Measurements from ENCODE around the gene SERPING1.

The SERPING1 gene

DNA sequence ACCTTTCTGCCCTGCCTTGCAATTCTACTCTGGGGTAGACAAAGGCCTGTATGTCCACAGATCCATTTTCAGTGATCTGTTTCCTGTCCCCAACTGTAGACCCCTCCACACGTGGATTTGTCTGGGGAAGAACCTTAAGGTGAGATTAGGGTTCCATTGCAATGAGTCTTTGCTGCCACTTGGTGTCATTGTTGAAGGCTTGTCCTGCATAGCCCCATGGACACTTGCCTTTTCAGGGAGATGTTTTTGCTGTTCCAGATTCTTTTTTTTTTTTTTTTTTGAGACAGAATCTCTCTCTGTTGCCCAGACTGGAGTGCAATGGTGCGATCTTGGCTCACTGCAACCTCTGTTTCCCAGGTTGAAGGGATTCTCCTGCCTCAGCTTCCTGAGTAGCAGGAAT lies 21.8 kb downstream of the SERPING1 start:
- Mint-ChIP-seq H3K27ac (no peak overlapping the region), H3K4me1 (no peaks in the 10 kb centered on the region)

DNA sequence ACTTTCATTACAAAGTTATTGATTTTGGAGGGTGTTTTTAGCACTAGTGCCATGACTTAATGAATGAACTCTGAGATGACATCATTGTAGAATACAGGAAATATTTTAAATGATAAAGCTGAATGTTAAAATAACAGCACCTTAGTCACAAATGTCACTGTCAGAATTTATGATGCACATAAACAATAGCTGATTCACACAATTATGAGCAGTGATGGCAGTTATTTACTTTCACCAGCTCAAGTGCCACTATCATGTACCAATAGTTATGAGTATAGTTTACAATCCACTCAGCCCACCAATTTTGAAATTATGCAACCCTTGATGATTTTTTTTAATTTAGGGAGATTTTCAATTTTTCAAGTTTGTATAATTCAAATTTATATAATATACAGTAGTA lies 23.0 kb downstream of the SERPING1 start:
- no peaks in the 10 kb centered on the region for H3K4me1 Mint-ChIP-seq
- H3K36me3 Mint-ChIP-seq (ENCODE audit: low read depth), result peaks cover 32% of the 10 kb centered on the region
- H3K27ac Mint-ChIP-seq, result no peak overlapping the region
- TF ChIP-seq, protein P1, sequence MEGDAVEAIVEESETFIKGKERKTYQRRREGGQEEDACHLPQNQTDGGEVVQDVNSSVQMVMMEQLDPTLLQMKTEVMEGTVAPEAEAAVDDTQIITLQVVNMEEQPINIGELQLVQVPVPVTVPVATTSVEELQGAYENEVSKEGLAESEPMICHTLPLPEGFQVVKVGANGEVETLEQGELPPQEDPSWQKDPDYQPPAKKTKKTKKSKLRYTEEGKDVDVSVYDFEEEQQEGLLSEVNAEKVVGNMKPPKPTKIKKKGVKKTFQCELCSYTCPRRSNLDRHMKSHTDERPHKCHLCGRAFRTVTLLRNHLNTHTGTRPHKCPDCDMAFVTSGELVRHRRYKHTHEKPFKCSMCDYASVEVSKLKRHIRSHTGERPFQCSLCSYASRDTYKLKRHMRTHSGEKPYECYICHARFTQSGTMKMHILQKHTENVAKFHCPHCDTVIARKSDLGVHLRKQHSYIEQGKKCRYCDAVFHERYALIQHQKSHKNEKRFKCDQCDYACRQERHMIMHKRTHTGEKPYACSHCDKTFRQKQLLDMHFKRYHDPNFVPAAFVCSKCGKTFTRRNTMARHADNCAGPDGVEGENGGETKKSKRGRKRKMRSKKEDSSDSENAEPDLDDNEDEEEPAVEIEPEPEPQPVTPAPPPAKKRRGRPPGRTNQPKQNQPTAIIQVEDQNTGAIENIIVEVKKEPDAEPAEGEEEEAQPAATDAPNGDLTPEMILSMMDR (IDR thresholded peaks at IDR 0.05; ENCODE audit: unreplicated experiment in 3 of 3), result no peak
- H3K27me3 Mint-ChIP-seq (ENCODE audit: low read depth), result no peaks in the 10 kb centered on the region
- no peak overlapping the region for H3K4me3 Mint-ChIP-seq
- H3K9me3 Mint-ChIP-seq, result no peaks in the 10 kb centered on the region

More for the DNA sequence above, 21.8 kb downstream of the SERPING1 start:
- Mint-ChIP-seq H3K36me3 (ENCODE audit: low read depth) (peaks cover 40% of the 10 kb centered on the region), H3K27me3 (ENCODE audit: low read depth) (no peaks in the 10 kb centered on the region), H3K4me3 (no peak overlapping the region), H3K9me3 (no peaks in the 10 kb centered on the region)
- TF ChIP-seq, protein P1 (IDR thresholded peaks at IDR 0.05; ENCODE audit: unreplicated experiment in 3 of 3), result no peak

DNA sequence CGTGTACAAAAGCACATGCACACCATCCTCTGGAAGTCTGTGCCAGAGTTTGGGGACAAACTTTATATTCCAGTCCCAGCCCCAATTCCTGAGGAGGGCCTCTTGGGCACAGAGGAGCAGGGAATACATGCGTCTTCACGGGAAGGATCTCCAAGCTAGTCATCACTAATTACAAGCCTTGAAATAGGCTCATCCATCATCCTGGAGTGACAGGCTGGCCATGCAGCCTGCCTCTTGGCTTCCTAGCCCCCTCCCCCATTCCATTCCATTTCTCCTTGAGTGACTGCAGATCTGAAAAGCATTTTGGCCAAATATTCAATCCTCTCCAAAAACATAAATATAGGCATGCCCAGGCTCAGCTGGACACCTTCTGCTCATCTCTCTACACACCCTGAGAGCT lies 24.8 kb downstream of the SERPING1 start:
- Mint-ChIP-seq H3K27ac (no peak overlapping the region), H3K9me3 (no peaks in the 10 kb centered on the region), H3K4me3 (no peak overlapping the region), H3K4me1 (no peaks in the 10 kb centered on the region), H3K27me3 (ENCODE audit: low read depth) (no peaks in the 10 kb centered on the region), H3K36me3 (ENCODE audit: low read depth) (peaks cover 22% of the 10 kb centered on the region)
- TF ChIP-seq, protein P1 (IDR thresholded peaks at IDR 0.05; ENCODE audit: unreplicated experiment in 3 of 3), result no peak

DNA sequence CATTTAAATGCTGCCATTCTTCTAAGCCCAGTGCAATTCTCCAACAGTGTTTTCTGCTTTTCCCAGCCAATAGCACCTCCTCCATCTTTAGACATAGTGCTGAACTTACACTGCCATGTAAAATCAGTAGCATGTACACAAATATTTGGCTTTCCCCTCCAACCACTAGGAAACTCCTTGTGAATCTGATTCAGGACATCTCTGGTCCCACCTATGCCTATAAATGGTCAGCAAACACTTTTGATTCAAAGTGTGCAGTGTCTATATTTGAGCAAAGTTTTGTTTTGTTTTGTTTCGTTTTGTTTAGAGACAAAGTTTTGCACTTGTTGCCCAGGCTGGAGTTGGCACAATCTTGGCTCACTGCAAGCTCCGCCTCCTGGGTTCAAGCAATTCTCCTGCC lies 27.4 kb downstream of the SERPING1 start:
- Mint-ChIP-seq H3K9me3 (no peaks in the 10 kb centered on the region), H3K4me3 (no peak overlapping the region), H3K27ac (no peak overlapping the region), H3K4me1 (peaks cover 4% of the 10 kb centered on the region), H3K36me3 (ENCODE audit: low read depth) (peaks cover 17% of the 10 kb centered on the region), H3K27me3 (ENCODE audit: low read depth) (no peaks in the 10 kb centered on the region)
- TF ChIP-seq, protein P1 (IDR thresholded peaks at IDR 0.05; ENCODE audit: unreplicated experiment in 3 of 3), result no peak

DNA sequence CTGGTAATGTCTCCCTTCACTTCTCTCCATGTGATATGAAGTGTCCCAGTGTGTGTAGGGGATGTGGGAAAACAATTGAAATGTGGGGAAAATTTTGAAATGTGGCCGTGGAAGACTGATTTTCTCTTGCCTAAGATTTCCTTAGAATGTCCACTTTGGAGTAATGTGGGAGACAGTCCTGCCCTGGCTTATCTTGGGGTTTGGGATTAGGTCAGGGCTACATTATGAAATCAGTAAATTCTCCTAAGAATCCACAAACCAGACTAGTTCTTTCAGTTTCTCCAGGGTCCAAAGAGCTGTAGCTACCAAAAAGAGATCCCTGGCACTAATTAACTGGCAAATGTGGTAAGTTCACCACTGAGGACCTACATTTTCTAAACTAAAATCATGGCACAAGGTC lies 29.4 kb downstream of the SERPING1 start:
- TF ChIP-seq, protein P1 (IDR thresholded peaks at IDR 0.05; ENCODE audit: unreplicated experiment in 3 of 3), result no peak
- Mint-ChIP-seq H3K27ac (no peak overlapping the region), H3K4me3 (no peak overlapping the region), H3K9me3 (no peaks in the 10 kb centered on the region), H3K27me3 (ENCODE audit: low read depth) (no peaks in the 10 kb centered on the region), H3K4me1 (peaks cover 4% of the 10 kb centered on the region), H3K36me3 (ENCODE audit: low read depth) (peaks cover 7% of the 10 kb centered on the region)

DNA sequence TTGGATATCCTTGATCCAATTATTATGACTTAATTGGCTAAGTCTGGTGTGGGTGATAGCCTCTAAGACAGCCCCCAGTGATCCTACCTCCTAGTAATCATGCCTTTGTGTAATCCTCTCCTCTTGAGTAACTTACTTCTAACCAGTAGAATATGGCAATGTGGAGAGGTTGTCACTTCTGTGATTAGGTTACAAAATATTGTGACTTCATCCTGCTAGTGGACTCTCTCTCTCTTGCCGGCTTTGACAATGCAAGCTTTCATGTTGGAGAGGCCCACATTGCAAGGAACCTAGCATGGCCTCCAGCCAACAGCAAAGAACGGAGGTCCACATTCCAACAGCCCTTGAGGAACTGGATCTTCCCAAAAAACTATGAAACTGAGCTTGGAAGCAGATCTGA lies 32.7 kb downstream of the SERPING1 start:
- Mint-ChIP-seq H3K27ac (no peak overlapping the region), H3K9me3 (no peaks in the 10 kb centered on the region), H3K27me3 (ENCODE audit: low read depth) (no peaks in the 10 kb centered on the region), H3K4me1 (peaks cover 4% of the 10 kb centered on the region), H3K36me3 (ENCODE audit: low read depth) (no peaks in the 10 kb centered on the region), H3K4me3 (no peak overlapping the region)
- TF ChIP-seq, protein P1 (IDR thresholded peaks at IDR 0.05; ENCODE audit: unreplicated experiment in 3 of 3), result no peak

Measured in nephron (organoid).